Retinal pigment epithelial cell (primary cell): ENCODE data around the gene SCN1A.

Experiments
- DNase-seq: peaks from one replicate; pipeline ENCODE4 v3.0.0-alpha.2; 2010; ENCODE audit warnings: low read depth
- H3K4me3 ChIP-seq: 2 replicates; pipeline ENCODE4 v1.5.1; 2011; ENCODE audit warnings: mild to moderate bottlenecking, low read length, control low read depth, moderate library complexity
- CTCF ChIP-seq: conservative IDR thresholded peaks from 2 replicates; pipeline ENCODE4 v1.5.1; 2011; ENCODE audit warnings: low read depth, low read length, control low read depth, inconsistent platforms

The SCN1A gene

GRCh38 chr2:166157578-166157977 is 29.8 kb upstream of the SCN1A start:
- H3K4me3 ChIP-seq, result no peak overlapping the region
- DNase-seq, result no peak
- TF ChIP-seq CTCF, result no peak

GRCh38 chr2:166156985-166157490 is 29.2 kb upstream of the SCN1A start:
- DNase-seq, result no peak

GRCh38 chr2:166155589-166155988 is 27.8 kb upstream of the SCN1A start:
- TF ChIP-seq CTCF, result no peak
- H3K4me3 ChIP-seq, result no peak overlapping the region
- DNase-seq, result no peak

More at GRCh38 chr2:166156985-166157490, 29.2 kb upstream of the SCN1A start:
- H3K4me3 ChIP-seq, result no peak overlapping the region
- no peak for TF ChIP-seq CTCF

- no peak for DNase-seq
- no peak for TF ChIP-seq CTCF
- no peak overlapping the region for H3K4me3 ChIP-seq
Observed at GRCh38 chr2:166154685-166155338, 27.0 kb upstream of the SCN1A start.

- no peak overlapping the region for H3K4me3 ChIP-seq
- TF ChIP-seq CTCF, result no peak
- DNase-seq, result no peak
Observed at GRCh38 chr2:166152064-166152463, 24.2 kb upstream of the SCN1A start.

GRCh38 chr2:166148500-166149400 is 20.9 kb upstream of the SCN1A start:
- no peak for DNase-seq
- TF ChIP-seq CTCF, result no peak
- no peak overlapping the region for H3K4me3 ChIP-seq
